ENCODE measurements around the gene KCNK5. TPM values are rescaled to one million over a fixed set of nuclear protein-coding genes. Genes with fewer than 3 reads are reported as not detected.

Gene KCNK5
- polyA plus RNA-seq, 2 of the 4 experiments (the other 2 are of a cell fraction): 1.5 to 2.3 TPM

DNA sequence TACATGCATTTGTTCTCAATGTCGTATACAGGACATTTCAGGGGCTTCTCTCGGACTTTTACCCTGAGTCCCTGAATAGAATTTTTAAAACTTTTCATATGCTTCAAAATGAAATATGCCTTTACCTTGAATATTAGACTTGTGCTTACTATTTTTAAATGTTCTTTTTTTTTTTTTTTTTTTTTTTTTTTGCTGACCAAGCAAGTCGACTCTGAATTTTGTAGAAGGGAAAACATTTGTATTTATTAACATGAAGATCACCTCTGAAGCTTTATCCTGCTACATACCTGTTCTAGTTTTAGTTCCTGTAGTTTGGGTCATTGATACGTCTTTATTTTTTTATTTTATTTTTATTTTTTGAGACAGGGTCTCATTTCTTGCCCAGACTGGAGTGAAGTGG, 74.6 kb downstream of the KCNK5 start:
- DNase-seq (ENCODE audit: low read depth in 1 of 2, low spot score in 1 of 2): no peak
- no peak for FAIRE-seq
- POLR2A ChIA-PET: no interaction called here

DNA sequence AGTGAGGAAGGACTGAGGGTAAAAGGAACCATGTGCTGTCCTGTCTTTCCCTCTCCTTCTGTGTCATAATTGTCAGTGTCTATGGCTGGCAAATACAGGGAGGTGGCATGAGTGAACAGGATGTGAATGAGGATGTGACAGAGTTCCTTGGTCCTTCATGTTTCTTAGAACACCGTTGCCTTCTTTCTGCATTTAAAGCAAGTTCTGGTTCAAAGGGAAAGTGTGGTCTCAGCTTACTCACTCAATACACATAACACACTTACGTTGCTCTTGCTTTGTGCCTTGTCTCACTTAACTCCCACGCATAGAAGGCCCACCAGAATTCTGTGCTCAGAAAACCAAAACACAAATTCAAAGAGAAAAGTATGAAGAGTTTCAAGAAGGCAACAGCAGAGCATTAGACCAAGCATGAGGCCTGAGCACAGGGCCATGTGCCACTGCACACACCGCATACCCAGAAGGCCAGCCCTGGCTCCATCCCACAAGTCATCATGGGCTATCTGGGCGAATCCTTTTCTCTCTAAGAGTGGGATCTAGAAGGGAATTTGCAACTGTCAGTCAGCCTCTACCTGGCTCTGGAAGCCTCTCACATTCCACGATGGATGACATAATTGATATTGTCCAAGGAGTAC, 75.4 kb downstream of the KCNK5 start:
- H3K9me3 ChIP-seq: no peaks in the 10 kb centered on the region
- 59% methylated on average over 6 of the region's 6 CpGs for WGBS (ENCODE audit: missing lambda C conversion rate)
- no peak overlapping the region for H3K4me3 ChIP-seq
- TF ChIP-seq HOXA7 (CRISPR knock-in tag; IDR thresholded peaks at IDR 0.05): no peak
- TF ChIP-seq JUNB (IDR thresholded peaks at IDR 0.05): no peak
- no peak for TF ChIP-seq SMC3 (IDR thresholded peaks at IDR 0.05)
- TF ChIP-seq KDM5A (IDR thresholded peaks at IDR 0.05): no peak
- no peak for TF ChIP-seq ZNF302 (CRISPR knock-in tag; IDR thresholded peaks at IDR 0.05)
- no peak for TF ChIP-seq CHD2 (IDR thresholded peaks at IDR 0.05; ENCODE audit: low read length, partially characterized antibody)
- TF ChIP-seq RARB (CRISPR knock-in tag; IDR thresholded peaks at IDR 0.05): no peak
- TF ChIP-seq NPAS2 (CRISPR knock-in tag; IDR thresholded peaks at IDR 0.05; ENCODE audit: borderline replicate concordance): no peak
- TF ChIP-seq, protein P1, sequence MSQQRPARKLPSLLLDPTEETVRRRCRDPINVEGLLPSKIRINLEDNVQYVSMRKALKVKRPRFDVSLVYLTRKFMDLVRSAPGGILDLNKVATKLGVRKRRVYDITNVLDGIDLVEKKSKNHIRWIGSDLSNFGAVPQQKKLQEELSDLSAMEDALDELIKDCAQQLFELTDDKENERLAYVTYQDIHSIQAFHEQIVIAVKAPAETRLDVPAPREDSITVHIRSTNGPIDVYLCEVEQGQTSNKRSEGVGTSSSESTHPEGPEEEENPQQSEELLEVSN (IDR thresholded peaks at IDR 0.05; ENCODE audit: borderline replicate concordance, low read depth): no peak
- no peak for TF ChIP-seq JUN (IDR thresholded peaks at IDR 0.05)
- TF ChIP-seq CEBPB (IDR thresholded peaks at IDR 0.05): no peak
- no peak for TF ChIP-seq MAFK (IDR thresholded peaks at IDR 0.05; ENCODE audit: partially characterized antibody)
- TF ChIP-seq BHLHE40 (IDR thresholded peaks at IDR 0.05; ENCODE audit: low read depth, low read length): no peak
- no peak for TF ChIP-seq PHF8 (IDR thresholded peaks at IDR 0.05; ENCODE audit: borderline replicate concordance, low read depth)
- TF ChIP-seq, protein P2, sequence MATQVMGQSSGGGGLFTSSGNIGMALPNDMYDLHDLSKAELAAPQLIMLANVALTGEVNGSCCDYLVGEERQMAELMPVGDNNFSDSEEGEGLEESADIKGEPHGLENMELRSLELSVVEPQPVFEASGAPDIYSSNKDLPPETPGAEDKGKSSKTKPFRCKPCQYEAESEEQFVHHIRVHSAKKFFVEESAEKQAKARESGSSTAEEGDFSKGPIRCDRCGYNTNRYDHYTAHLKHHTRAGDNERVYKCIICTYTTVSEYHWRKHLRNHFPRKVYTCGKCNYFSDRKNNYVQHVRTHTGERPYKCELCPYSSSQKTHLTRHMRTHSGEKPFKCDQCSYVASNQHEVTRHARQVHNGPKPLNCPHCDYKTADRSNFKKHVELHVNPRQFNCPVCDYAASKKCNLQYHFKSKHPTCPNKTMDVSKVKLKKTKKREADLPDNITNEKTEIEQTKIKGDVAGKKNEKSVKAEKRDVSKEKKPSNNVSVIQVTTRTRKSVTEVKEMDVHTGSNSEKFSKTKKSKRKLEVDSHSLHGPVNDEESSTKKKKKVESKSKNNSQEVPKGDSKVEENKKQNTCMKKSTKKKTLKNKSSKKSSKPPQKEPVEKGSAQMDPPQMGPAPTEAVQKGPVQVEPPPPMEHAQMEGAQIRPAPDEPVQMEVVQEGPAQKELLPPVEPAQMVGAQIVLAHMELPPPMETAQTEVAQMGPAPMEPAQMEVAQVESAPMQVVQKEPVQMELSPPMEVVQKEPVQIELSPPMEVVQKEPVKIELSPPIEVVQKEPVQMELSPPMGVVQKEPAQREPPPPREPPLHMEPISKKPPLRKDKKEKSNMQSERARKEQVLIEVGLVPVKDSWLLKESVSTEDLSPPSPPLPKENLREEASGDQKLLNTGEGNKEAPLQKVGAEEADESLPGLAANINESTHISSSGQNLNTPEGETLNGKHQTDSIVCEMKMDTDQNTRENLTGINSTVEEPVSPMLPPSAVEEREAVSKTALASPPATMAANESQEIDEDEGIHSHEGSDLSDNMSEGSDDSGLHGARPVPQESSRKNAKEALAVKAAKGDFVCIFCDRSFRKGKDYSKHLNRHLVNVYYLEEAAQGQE (IDR thresholded peaks at IDR 0.05): no peak
- no peak for DNase-seq (ENCODE audit: low read depth in 1 of 2, low spot score in 1 of 2)
- H3K27ac ChIP-seq: no peak overlapping the region
- no peaks in the 10 kb centered on the region for H3K4me1 ChIP-seq
- H3K4me2 ChIP-seq: no peak overlapping the region
- ATAC-seq: no peak
- CTCF ChIA-PET: interaction anchor here (0.7 to 2.5 kb wide), 2 partner anchors 26 to 156 kb away, joined by 3 to 10 read pairs; no protein-coding TSS in a partner anchor
- FAIRE-seq: no peak
- POLR2A ChIA-PET: no interaction called here

More for the DNA sequence above, 74.6 kb downstream of the KCNK5 start:
- Histone ChIP-seq H3K4me2 (no peak overlapping the region), H3K9me3 (no peaks in the 10 kb centered on the region), H3K27ac (no peak overlapping the region), H3K4me3 (no peak overlapping the region), H3K4me1 (no peaks in the 10 kb centered on the region)
- 45% methylated on average over 4 of the region's 4 CpGs for WGBS (ENCODE audit: missing lambda C conversion rate)
- no peak for TF ChIP-seq POLR2AphosphoS2 (conservative IDR thresholded peaks at IDR 0.05; ENCODE audit: low read length)
- peak; percentile 43 for TF ChIP-seq MAFK (IDR thresholded peaks at IDR 0.05; ENCODE audit: partially characterized antibody)
- CTCF ChIA-PET: no interaction called here
- ATAC-seq: no peak

DNA sequence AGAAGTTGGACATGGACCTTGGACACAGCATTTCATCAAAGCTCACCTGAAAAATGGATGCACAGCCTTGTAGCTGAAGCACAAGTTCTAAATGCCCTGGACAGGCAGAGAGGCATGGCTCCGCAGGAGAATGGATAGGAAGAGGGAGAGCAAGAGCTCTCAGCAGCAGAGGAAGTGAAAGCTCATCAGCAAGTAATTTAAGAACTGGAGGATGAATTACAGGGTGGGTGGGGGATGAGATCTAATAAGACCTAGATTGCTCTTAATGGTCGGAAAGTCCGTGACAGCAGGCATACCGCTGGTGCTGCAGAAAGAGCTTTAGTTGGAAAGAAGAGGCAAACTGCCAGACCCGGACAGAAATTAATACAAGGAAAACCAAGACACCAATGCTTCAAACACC, 77.0 kb downstream of the KCNK5 start:
- no peak for FAIRE-seq
- no peaks in the 10 kb centered on the region for H3K4me1 ChIP-seq
- CTCF ChIA-PET: interaction anchor here (1.6 to 2.5 kb wide), 3 partner anchors 14 to 157 kb away, joined by 5 to 11 read pairs (median 10); no protein-coding TSS in a partner anchor

More for the DNA sequence above, 77.0 kb downstream of the KCNK5 start:
- TF ChIP-seq CBX2 (IDR thresholded peaks at IDR 0.05; ENCODE audit: borderline replicate concordance, low read depth) (no peak), EHF (CRISPR knock-in tag; IDR thresholded peaks at IDR 0.05) (no peak), POLR2AphosphoS2 (conservative IDR thresholded peaks at IDR 0.05; ENCODE audit: low read length) (no peak), RARB (CRISPR knock-in tag; IDR thresholded peaks at IDR 0.05) (no peak), HDAC2 (IDR thresholded peaks at IDR 0.05) (no peak), SMC3 (IDR thresholded peaks at IDR 0.05) (no peak), GATA3 (IDR thresholded peaks at IDR 0.05; ENCODE audit: borderline replicate concordance) (no peak), NFE2L2 (conservative IDR thresholded peaks at IDR 0.05; ENCODE audit: low read length) (no peak), PHF8 (IDR thresholded peaks at IDR 0.05; ENCODE audit: borderline replicate concordance, low read depth) (no peak), RNF2 (IDR thresholded peaks at IDR 0.05; ENCODE audit: borderline replicate concordance, low read depth) (no peak), NPAS2 (CRISPR knock-in tag; IDR thresholded peaks at IDR 0.05; ENCODE audit: borderline replicate concordance) (no peak)
- TF ChIP-seq, protein P3, sequence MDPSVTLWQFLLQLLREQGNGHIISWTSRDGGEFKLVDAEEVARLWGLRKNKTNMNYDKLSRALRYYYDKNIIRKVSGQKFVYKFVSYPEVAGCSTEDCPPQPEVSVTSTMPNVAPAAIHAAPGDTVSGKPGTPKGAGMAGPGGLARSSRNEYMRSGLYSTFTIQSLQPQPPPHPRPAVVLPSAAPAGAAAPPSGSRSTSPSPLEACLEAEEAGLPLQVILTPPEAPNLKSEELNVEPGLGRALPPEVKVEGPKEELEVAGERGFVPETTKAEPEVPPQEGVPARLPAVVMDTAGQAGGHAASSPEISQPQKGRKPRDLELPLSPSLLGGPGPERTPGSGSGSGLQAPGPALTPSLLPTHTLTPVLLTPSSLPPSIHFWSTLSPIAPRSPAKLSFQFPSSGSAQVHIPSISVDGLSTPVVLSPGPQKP (IDR thresholded peaks at IDR 0.05; ENCODE audit: low read depth, low read length): no peak
- TF ChIP-seq, protein P4, sequence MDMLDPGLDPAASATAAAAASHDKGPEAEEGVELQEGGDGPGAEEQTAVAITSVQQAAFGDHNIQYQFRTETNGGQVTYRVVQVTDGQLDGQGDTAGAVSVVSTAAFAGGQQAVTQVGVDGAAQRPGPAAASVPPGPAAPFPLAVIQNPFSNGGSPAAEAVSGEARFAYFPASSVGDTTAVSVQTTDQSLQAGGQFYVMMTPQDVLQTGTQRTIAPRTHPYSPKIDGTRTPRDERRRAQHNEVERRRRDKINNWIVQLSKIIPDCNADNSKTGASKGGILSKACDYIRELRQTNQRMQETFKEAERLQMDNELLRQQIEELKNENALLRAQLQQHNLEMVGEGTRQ (IDR thresholded peaks at IDR 0.05): no peak
- DNase-seq (ENCODE audit: low read depth in 1 of 2, low spot score in 1 of 2) (no peak), ATAC-seq (no peak)
- POLR2A ChIA-PET: no interaction called here
- Histone ChIP-seq H3K4me3 (no peak overlapping the region), H3K4me2 (no peak overlapping the region), H3K9me3 (no peaks in the 10 kb centered on the region), H3K27ac (no peak overlapping the region)
- WGBS (ENCODE audit: missing lambda C conversion rate): 16% methylated on average over 5 of the region's 5 CpGs
